GM18508 (cell line): Measurements from ENCODE around the gene AGRP.
"Not testable (repeated sequence)": the region's sequence is repeated elsewhere in the genome, so short reads cannot be mapped to it uniquely, and the experiment has no call there.

Experiments
- ATAC-seq: cut with Tn5 transposase; IDR thresholded peaks from one replicate; pipeline ENCODE4 v1.9.1; 2021; ENCODE audit warnings: moderate number of reproducible peaks; ENCODE audit not compliant: insufficient read depth, unreplicated experiment

Gene AGRP, protein sequence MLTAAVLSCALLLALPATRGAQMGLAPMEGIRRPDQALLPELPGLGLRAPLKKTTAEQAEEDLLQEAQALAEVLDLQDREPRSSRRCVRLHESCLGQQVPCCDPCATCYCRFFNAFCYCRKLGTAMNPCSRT

DNA sequence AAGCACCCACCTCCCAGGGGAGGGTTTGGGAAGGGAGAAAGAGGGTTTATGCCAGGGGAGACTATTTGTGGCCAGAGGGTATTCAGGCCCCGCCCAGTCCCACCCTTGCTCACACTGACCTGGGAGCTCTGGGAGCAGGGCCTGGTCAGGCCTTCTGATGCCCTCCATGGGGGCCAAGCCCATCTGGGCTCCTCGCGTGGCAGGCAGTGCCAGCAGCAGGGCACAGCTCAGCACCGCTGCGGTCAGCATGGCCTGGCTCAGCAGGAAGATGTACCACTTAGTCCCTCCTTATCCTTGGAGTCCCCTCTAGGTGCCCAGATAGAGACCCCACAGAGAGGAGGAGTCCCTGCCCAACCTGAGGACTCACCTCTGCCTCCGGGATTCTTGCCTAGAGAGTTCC lies at the start of gene AGRP:
AGRP (minus strand) TSS at position 398 of the 400 bp plus-strand sequence; CDS start at position 249, 149 bp downstream.
- ATAC-seq = no peak

DNA sequence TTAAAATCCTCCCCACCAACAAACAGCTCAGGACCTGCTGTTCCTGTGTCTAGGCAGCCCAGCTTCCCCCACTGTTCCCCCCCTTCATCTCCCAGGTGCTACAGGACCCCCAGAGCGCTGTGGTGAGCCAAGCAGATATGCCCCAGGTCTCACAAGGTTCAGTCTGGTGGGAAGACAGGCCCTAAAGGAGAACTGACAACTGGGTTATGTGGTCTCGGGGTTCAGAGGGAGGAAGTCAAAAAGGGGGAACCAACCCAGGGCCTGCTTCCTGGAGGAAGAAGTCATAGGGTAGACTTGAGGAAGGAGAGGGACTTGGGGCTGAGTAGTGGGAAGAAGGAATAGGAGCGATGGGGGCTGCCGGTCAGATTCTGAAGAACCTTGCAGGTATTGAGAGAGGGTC lies 47.9 kb upstream of the AGRP start:
- ATAC-seq = no peak

DNA sequence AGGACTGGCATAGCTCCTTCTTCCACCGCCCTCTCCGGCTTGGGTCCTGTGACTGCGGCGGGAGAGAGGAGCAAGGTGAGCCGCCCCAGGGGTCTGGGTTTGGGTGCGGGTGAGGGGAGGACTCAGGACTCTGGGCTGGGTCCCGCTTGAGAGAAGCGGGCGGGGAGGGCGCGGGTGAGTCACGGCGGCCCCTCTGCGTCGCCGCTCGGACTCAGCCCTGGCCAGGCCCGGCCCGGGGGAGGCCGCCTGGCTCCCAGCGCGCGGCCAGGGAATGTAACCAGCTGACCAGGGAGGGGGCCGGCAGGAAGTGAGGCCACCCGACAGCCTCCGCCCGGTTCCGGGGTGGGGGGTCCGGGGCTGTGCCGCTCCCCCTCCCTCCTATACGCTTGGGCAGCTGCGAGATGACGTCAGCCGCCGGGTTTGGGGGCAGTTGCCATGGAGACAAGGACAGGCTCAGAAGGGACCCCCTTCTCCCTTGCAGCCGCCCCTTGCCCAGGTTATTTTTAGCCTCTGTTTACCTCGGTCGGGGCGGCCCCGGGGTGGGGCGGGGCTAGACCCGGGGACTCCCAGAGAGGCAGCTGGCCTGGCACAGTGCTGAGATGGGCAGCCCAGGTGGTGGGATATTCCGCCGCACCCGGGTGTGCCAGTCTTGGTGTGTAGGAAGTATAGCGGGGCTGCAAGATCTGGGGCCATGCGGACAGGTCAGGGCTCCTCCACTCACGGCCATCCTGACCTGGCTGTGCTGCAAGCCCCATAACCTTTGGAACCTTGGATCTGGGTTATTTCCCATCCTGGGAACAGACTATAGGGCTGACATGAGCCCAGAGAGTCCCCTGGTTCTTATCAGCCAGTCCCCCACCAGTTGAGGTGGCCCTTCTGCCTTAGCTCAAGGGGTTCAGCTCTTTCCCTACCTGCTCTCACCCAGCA lies 46.9 kb upstream of the AGRP start:
- no peak for ATAC-seq

DNA sequence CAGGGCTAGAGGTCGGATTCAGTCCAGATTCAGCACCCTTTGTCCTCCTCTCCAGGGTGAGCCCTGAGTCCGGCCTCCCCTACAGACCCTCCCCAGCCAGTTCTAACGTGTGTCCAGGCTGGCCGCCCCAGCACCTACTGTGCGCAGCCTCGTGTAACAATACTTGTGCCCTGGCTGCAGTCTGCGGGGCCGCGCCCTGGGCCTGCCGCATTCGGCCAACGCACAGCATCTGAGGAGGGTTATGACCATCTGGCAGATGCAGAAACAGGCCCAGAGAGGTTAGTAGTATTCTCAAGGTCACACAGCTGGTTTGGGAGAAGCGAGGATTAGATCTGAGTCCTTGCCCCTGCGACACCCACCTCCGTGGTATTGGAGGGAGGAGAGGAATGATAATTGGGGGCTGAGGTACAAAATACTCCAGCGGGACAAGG lies 46.2 kb upstream of the AGRP start:
- ATAC-seq = no peak

DNA sequence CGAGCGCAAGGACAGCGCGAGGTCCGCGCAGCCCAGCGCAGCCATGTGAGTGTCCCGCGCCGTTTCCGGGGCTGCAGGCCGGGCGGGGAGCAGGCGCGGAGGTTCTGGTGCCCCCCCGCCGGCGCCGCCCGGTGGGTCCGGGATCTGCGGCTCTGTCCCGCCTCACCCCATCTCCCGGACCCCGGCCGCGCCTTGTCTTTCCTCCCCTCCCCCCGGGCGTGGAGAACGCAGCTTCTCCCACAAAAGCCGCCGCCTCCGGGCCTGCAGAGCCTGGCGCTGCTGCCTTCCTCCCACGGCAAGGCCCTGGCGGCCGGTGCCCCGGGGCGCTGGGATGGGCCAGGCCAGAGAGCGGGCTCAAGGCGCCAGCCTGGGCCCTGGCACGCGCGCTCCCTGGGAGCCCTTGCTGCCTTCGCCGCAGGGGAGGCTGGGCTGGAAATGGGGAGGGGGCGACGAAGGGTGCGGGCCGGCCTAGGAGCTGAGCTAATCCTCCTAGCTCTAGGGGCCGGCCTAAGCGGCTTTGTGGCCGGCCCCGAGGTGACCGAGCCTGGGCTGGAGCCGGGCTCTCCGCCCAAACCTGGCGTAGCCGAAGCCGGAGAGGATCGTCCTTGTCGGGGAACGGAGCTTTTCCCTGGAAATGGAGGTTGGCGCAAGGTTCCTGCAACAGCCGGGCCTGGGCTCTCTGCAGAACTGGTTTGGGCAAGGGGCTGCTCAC lies 45.7 kb upstream of the AGRP start:
- ATAC-seq = no peak

DNA sequence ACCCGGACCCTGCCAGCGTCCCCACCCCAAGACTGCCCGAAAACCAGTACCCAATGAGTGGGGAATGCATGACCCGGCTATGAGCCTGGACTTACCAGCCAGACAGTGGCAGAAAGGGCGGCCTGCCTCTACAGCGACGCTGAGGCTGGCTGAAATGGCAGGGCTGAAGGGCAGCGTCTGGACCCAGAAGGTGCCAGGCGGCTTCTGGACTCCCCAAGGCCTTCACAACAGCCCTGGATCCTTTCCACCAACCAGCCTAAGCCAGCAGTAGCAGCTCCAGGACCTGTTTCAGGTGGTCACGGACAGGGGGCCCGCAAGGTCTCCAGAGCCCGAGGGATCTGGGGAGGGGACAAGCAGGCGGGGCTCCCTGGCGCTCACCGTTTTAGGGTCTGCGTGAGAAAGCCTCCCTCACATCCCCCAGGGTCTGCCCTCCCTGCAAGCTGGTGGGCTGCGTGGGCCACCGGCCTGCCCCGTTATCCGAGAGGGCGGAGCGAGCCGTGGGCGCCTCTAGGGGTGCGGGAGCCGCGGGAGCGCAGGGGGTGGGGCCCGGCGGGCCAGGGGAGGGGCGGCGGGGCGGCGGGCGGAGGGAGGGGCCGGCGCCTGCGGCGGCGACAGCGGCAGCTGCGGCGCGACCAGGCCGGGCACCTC lies 45.0 kb upstream of the AGRP start, which contains the start of gene RIPOR1:
RIPOR1 (plus strand) TSS at position 608 of the 648 bp plus-strand sequence. CDS start 9,618 bp downstream, outside the sequence.
- ATAC-seq = no peak

DNA sequence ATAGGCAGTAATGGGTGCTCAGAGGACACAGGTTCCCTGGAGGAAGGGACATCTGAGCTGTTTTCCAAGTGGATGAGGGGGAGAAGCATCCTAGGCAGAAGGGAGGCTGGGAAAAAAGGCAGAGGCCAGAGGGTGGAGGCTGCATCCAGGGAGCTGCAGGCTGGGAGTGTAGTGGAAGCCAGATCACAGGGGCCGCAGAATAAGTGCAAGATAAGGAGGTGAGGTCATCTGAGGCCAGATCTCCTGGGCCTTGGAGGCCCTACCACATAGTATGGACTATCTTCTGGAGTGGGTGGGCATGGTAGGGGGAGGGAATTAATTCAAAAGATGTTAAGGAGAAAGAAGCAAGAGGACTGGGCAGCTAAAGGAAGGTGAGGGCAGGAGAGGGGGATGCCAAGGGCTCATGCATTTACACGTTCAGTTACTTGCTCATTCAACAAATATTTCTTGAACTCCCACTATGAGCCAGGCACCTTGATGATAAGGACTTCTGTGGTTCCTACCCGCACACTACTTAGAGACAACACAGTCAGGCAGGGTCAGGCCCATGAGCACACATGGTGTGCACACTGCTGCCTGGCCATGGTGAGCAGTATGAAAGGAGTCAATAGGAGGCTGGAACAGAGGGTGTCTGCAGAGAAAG lies 42.9 kb upstream of the AGRP start:
- no peak for ATAC-seq

DNA sequence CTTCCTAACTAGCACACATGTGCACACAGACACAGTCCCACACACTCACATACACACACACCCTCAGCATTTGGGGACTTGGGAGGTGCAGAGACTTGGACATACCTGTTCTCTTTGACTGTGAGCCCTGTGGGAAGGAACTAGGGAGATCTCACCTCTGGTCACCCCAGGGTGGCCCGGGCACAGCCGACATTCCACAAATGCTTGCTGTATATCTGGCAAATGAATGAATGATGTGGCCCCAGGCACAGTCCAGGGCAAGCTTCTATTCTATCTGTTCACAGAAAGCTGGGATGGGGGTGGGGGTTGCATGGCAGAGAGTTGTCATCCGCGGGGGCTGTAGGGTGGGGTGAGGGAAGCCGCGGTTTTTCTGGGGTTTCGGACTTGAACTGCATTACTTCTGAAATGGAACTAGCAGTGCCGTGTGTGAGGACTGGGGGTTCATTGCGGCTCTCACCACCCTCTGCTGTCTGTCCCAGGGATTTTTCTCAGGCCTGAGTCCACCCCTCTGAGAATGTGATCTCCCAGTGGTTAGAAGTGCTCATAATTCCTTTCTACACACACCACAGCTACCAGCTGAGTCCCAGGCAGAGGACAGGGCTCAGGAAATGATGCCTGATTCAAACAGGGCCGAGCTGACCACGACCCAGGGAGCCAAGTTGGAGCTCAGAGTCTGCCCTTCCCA lies 42.0 kb upstream of the AGRP start:
- ATAC-seq = no peak

DNA sequence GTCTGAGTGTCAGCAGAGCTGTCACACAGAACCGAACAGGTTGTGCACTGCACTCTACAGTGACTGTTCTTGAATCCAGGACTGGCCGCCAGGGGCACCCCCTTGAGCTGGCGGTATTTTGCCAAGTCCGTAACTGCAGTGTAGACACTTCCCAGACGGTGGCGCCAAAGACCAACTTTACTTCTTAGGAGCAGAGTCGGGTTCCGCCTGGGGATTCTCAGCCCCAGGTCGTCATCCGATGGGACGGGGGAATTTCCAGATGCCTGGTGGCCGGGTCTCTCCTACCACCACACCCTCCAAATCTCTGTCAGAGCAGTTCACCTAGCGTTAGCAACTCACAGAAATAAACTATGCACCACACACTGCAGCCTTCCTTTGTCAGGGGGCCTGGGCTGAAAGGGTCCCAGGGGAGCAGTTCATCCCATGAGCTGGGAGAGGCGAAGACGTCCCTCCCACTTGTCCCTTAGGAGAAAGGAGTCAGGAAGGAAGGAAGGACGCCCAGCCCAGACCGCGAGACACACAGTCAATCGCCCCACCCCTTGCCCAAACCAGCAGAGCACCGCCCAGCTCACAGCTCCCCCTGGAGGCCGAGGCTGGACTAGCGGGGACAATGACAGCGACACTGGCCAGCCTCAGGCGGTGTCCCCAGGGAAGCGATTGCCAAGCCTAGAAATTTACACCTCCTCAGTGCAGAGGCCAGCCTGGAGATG lies 37.9 kb upstream of the AGRP start:
- peak; percentile 47 for ATAC-seq

DNA sequence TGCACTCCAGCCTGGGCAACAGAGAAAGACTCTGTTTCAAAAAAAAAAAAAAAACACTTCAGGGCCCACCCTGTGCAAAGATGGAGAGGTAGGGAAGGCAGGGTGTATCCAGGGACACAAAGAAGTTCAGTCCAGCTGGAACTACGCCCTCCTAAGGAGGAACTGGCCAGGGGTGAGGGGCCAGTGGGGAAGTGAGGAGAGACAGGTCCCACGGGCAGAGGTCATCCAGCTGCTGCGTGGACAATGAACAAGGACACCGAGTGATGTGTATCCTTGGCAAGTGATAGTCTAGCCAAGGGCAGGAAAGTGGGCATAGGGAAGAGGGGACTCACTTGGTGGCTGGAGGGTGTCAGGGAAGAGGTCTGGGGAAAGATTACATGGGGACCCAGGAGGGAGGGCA lies 35.9 kb upstream of the AGRP start:
- ATAC-seq = no peak

DNA sequence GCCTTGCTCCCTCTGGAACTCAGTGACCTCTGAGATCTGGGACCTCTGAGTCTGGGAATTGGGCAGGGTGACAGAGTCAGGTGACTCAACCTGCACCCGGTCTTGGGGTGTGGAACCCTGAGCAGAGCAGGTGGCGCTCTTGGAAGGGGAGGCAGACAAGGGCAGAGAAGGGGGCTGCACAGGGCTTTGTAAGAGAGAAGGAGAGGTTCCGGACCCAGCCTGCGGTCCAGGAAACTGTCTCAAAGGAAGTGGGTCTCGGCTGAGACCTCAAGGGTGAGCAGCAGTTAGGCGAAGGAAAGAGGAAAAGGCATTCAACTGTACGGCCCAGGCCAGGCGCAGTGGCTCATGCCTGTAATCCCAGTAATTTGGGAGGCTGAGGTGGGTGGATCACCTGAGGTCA lies 35.3 kb upstream of the AGRP start:
- ATAC-seq = no peak

DNA sequence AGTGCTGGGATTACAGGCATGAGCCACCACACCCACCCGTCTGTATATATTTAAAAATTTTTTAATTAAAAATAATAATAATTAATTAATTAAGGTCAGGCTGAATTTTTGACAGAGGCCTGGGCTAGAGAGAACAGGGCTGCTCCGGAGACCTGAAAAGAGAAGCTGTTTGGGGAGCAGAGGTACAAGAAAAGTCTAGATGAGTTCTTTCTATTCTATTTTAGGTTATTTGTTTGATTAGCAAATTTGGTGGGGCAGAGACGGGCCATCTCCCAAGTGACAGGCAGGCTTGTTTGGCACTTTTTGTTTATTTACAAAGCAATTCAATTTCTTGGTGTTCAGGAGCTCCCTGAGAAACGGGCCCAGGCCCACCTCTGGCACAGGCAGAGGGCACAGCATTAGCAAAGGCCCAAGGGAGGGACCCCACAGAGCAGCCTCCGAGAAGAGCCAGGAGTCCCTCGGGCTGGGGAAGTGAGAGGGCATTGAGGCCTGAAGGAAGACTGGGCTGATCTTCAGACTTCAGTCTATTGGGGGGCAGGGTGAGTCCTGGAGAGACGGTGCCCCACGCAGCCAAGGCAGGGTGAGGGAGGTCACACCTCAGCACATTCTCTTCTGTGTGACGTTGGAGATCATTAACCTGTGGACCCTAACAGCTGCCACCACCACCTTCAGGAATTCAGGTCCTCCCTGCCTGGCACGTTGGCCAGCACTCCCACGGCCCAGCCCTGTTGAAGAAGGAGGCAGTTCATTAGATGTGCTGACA lies 34.5 kb upstream of the AGRP start:
- ATAC-seq = no peak

DNA sequence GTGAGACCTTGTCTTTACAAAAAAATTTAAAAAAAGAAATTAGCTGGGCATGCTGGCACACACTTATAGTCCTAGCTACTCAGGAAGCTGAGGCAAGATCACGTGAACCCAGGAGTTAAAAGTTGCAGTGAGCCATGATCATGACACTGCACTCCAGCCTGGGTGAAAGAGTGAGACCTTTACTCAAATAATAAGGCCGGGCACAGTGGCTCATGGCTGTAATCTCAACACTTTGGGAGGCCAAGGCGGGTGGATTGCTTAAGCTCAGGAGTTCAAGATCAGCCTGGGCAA lies 33.8 kb upstream of the AGRP start:
- no peak for ATAC-seq

DNA sequence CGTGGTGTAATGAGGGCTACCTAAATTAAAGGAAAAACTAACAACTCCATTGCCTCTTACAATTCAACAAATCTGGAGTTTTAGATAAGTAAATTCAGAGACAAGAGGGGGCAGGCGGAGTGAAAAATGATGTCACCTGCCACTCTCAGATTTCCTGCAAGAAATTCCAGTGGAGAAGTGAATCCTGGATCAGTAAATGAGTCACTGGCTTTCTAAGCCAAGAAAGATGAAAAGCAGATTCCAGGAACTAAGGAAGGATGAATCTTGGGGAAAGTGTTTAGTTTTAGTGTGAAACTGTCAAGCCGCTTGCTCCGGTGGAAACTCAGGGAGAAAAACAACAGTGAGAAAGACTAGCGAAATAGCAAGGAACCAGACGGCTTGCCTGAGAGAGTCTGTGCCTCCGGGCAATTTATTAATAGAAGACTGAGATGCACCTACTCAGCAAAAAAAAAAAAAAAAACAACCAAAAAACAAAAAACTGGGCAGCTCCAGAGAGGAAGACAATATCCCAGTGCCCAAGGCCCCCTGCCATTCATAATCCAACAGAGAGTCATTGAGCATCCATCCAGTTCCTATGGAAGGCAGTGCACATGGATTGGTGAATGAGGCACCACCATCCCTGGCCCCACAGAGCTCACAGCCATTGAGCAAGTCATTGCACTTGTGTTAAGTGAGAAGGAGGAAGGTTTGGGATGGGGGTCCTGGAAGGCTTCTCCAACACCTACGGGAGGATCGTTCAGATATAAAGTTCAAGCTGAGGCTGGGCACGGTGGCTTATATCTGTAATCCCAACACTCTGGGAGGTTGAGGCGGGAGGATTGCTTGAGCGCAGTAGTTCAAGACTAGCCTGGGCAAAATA lies 33.2 kb upstream of the AGRP start:
- no peak for ATAC-seq

DNA sequence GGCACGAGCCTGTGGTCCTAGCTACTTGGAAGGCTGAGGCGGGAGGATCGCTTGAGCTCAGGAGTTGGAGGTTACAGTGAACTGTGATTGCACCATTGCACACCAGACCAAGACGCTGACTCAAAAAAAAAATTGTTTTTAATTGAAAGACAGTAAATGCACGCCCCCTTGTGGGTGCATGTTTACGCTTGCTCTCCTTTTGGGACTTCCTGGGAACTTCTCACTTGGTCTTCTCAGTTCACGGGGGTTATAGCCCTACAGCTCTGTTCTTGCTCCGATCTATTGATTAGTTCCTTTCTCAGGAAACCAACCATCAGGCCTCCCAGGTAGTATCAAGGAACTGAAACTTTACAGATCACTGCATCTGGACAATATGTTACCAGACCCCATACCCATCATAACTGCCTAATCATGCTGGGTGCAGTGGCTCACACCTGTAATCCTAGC lies 31.1 kb upstream of the AGRP start:
- ATAC-seq = no peak

DNA sequence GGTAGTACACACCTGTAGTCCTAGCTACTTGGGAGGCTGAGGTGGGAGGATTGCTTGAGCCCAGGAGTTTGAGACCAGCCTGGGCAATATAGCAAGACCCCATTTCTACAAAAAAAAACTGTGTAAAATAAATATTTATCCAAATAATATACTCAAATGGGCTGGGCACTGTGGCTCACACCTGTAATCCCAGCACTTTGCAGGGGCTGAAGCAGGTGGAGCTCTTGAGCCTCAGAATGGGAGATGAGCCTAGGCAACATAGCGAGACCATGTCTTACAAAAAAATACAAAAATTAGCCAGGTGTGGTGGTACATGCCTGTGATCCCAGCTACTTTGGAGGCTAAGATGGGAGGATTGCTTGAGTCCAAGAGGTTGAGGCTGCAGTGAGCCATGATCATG lies 30.5 kb upstream of the AGRP start:
- ATAC-seq = not testable (repeated sequence)

DNA sequence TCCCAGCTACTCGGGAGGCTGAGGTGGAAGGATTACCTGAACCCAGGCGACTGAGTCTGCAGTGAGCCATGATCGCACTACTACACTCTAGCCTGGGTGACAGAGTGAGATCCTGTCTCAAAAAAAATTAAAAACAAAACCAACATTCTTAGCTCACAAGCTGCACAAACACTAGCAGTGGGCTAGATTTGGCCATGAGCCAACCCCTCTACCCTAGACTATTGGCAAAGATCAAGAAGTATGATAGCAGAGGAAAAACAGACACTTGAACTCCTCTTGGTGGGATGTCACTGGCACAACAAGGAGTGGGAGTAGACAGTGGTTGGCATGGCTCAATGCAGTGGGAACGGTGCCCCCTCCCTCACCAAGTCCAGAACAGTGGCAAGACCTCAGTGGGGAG lies 25.7 kb upstream of the AGRP start:
- no peak for ATAC-seq
